H9 (cell line): ENCODE results near the gene NDUFS2. TPM values are rescaled to one million over a fixed set of nuclear protein-coding genes. Genes with fewer than 3 reads are reported as not detected.

Experiments used
- DNase-seq: peaks from one replicate; pipeline ENCODE4 v3.0.0-alpha.2; 2017
- H2AFZ ChIP-seq: one replicate; pipeline ENCODE4 v1.6.1; 2013; ENCODE audit warnings: mild to moderate bottlenecking, low read length, control low read depth, moderate library complexity
- H2AK5ac ChIP-seq: 2 replicates; pipeline ENCODE4 v1.6.1; 2013; ENCODE audit warnings: low read length, control low read depth, mixed read lengths; ENCODE audit not compliant: insufficient read length
- H2BK120ac ChIP-seq: one replicate; pipeline ENCODE4 v1.6.1; 2013; ENCODE audit warnings: low read depth, mild to moderate bottlenecking, low read length, control low read depth, inconsistent platforms; ENCODE audit not compliant: poor library complexity, severe bottlenecking
- H2BK12ac ChIP-seq: 2 replicates; pipeline ENCODE4 v1.6.1; 2013; ENCODE audit warnings: low read length, control low read depth, mixed read lengths, low read depth; ENCODE audit not compliant: insufficient read length
- H2BK15ac ChIP-seq: 2 replicates; pipeline ENCODE4 v1.6.1; 2013; ENCODE audit warnings: low read depth, low read length, control low read depth
- H2BK20ac ChIP-seq: one replicate; pipeline ENCODE4 v1.6.1; 2013; ENCODE audit warnings: low read depth, mild to moderate bottlenecking, low read length, control low read depth, inconsistent platforms; ENCODE audit not compliant: poor library complexity, severe bottlenecking
- H2BK5ac ChIP-seq: 2 replicates; pipeline ENCODE4 v1.6.1; 2013; ENCODE audit warnings: low read length, control low read depth, mixed read lengths; ENCODE audit not compliant: insufficient read length
- H3K14ac ChIP-seq: 2 replicates; pipeline ENCODE4 v1.6.1; 2013; ENCODE audit warnings: low read length, control low read depth; ENCODE audit not compliant: insufficient read depth
- H3K18ac ChIP-seq: 2 replicates; pipeline ENCODE4 v1.6.1; 2013; ENCODE audit warnings: low read depth, mild to moderate bottlenecking, mixed read lengths, low read length, control low read depth; ENCODE audit not compliant: insufficient read length
- H3K23ac ChIP-seq: 2 replicates; pipeline ENCODE4 v1.6.1; 2013; ENCODE audit warnings: low read length, control low read depth, mixed read lengths, low read depth; ENCODE audit not compliant: insufficient read length
- H3K23me2 ChIP-seq: 2 replicates; pipeline ENCODE4 v1.6.1; 2013; ENCODE audit warnings: low read depth, mild to moderate bottlenecking, mixed read lengths, low read length, control low read depth; ENCODE audit not compliant: insufficient read length, poor library complexity, severe bottlenecking
- H3K27ac ChIP-seq: 2 replicates; pipeline ENCODE4 v1.5.1; 2013; ENCODE audit warnings: low read length, control low read depth, mixed read lengths, low read depth; ENCODE audit not compliant: insufficient read length
- H3K27me3 ChIP-seq: 2 replicates; pipeline ENCODE4 v1.6.1; 2013; ENCODE audit warnings: low read length, control low read depth, inconsistent platforms; ENCODE audit not compliant: insufficient read depth
- H3K4ac ChIP-seq: 2 replicates; pipeline ENCODE4 v1.6.1; 2013; ENCODE audit warnings: low read depth, mild to moderate bottlenecking, control low read depth, inconsistent platforms, low read length, moderate library complexity
- H3K4me1 ChIP-seq: 2 replicates; pipeline ENCODE4 v1.6.1; 2013; ENCODE audit warnings: low read length, control low read depth, inconsistent platforms; ENCODE audit not compliant: insufficient read depth
- H3K4me2 ChIP-seq: 2 replicates; pipeline ENCODE4 v1.6.1; 2013; ENCODE audit warnings: low read length, control low read depth, mixed read lengths; ENCODE audit not compliant: insufficient read length, insufficient read depth
- H3K56ac ChIP-seq: 2 replicates; pipeline ENCODE4 v1.6.1; 2013; ENCODE audit warnings: low read depth, mild to moderate bottlenecking, mixed read lengths, low read length, control low read depth; ENCODE audit not compliant: insufficient read length
- H3K79me1 ChIP-seq: 2 replicates; pipeline ENCODE4 v1.6.1; 2013; ENCODE audit warnings: low read depth, mild to moderate bottlenecking, moderate library complexity, low read length, control low read depth, inconsistent platforms; ENCODE audit not compliant: insufficient read depth, poor library complexity, severe bottlenecking
- H3K79me2 ChIP-seq: 2 replicates; pipeline ENCODE4 v1.6.1; 2013; ENCODE audit warnings: low read length, control low read depth, inconsistent platforms; ENCODE audit not compliant: insufficient read depth
- H3K9ac ChIP-seq: 2 replicates; pipeline ENCODE4 v1.6.1; 2013; ENCODE audit warnings: low read length, control low read depth, mixed read lengths; ENCODE audit not compliant: insufficient read length; ENCODE audit errors: extremely low read depth
- H3K9me3 ChIP-seq: one replicate; pipeline ENCODE4 v1.6.1; 2013; ENCODE audit warnings: low read depth, low read length, inconsistent platforms; ENCODE audit not compliant: control insufficient read depth
- H3T11ph ChIP-seq: one replicate; pipeline ENCODE4 v1.6.1; 2013; ENCODE audit warnings: mild to moderate bottlenecking, low read length, control low read depth, inconsistent platforms
- H4K20me1 ChIP-seq: one replicate; pipeline ENCODE4 v1.6.1; 2013; ENCODE audit not compliant: control insufficient read depth, insufficient read length, insufficient read depth
- H4K5ac ChIP-seq: 2 replicates; pipeline ENCODE4 v1.6.1; 2013; ENCODE audit warnings: low read depth, mild to moderate bottlenecking, mixed read lengths, low read length, control low read depth; ENCODE audit not compliant: insufficient read length
- H4K8ac ChIP-seq: replicated peaks from 2 replicates; pipeline ENCODE4 v1.6.1; 2013; ENCODE audit warnings: low read length, control low read depth, mixed read lengths, low read depth; ENCODE audit not compliant: insufficient read length
- H4K91ac ChIP-seq: 2 replicates; pipeline ENCODE4 v1.6.1; 2013; ENCODE audit warnings: low read depth, mild to moderate bottlenecking, moderate library complexity, mixed read lengths, low read length, control low read depth; ENCODE audit not compliant: insufficient read length
- H3K27ac Mint-ChIP-seq, 3 experiments: 2 replicates in 2 of 3; 3 replicates in 1 of 3; pipeline ENCODE4 v1.8.0; 2020 to 2021; ENCODE audit warnings: mixed read lengths in 3 of 3, mild to moderate bottlenecking in 1 of 3, moderate library complexity in 1 of 3
- H3K27me3 Mint-ChIP-seq: 2 replicates; pipeline ENCODE4 v1.8.0; 2021; ENCODE audit warnings: low read depth, mild to moderate bottlenecking, moderate library complexity, mixed read lengths
- H3K36me3 Mint-ChIP-seq, 3 experiments: 2 replicates in 2 of 3; 3 replicates in 1 of 3; pipeline ENCODE4 v1.8.0; 2020 to 2021; ENCODE audit warnings: low read depth in 3 of 3, mixed read lengths in 3 of 3; ENCODE audit not compliant: insufficient read depth in 1 of 3
- H3K4me1 Mint-ChIP-seq, 2 experiments: 2 replicates each; pipeline ENCODE4 v1.8.0; 2020; ENCODE audit warnings: mixed read lengths in 2 of 2
- H3K4me3 Mint-ChIP-seq, 2 experiments: 2 replicates in 1 of 2; 3 replicates in 1 of 2; pipeline ENCODE4 v1.8.0; 2020 to 2021; ENCODE audit warnings: mild to moderate bottlenecking in 2 of 2, mixed read lengths in 2 of 2, moderate library complexity in 1 of 2
- H3K9me3 Mint-ChIP-seq, 2 experiments: 2 replicates in 1 of 2; 3 replicates in 1 of 2; pipeline ENCODE4 v1.8.0; 2020; ENCODE audit warnings: mild to moderate bottlenecking in 2 of 2, mixed read lengths in 2 of 2, moderate library complexity in 1 of 2
- CTCF ChIP-seq: fragments of 200-600 bp; sonication (generic); conservative IDR thresholded peaks from 3 replicates; pipeline ENCODE4 v1.8.0; 2021; ENCODE audit warnings: antibody characterized with exemption, mild to moderate bottlenecking
- WGBS: extraction: QIAGEN DNeasy Blood & Tissue Kit; methylation state at CpG from one replicate; pipeline ENCODE4 v1.1.7; 2013; ENCODE audit warnings: missing lambda C conversion rate, low lambda C conversion rate, mixed read lengths; ENCODE audit not compliant: insufficient read length; ENCODE audit errors: extremely low coverage; 5-methylcytosine and 5-hydroxymethylcytosine counted together
- total RNA-seq: library from RNA; stranded (reverse); gene quantifications from 2 replicates; pipeline ENCODE4 v1.2.1, GENCODE V29; 2021

The NDUFS2 gene
- total RNA-seq, 1 experiment from 2014 or later = 84.5 TPM

GRCh38 chr1:161207173-161207572 lies 5.0 kb downstream of the NDUFS2 start:
- Histone ChIP-seq H4K20me1 (no peaks in the 10 kb centered on the region), H3K18ac (no peak overlapping the region), H2BK20ac (no peak overlapping the region), H2BK5ac (no peak overlapping the region), H4K5ac (no peak overlapping the region), H2BK120ac (no peak overlapping the region), H2BK15ac (no peak overlapping the region), H3K14ac (no peak overlapping the region), H2BK12ac (no peak overlapping the region), H3K23ac (no peak overlapping the region), H3K27ac (no peak overlapping the region), H3K9me3 (no peaks in the 10 kb centered on the region), H3K23me2 (no peaks in the 10 kb centered on the region), H2AFZ (no peak overlapping the region), H2AK5ac (no peak overlapping the region), H3T11ph (no peak overlapping the region), H3K4me1 (peaks cover 2% of the 10 kb centered on the region; the same call in 1 of the 2 replicates), H3K4ac (no peak overlapping the region), H3K56ac (no peak overlapping the region), H4K91ac (no peak overlapping the region), H3K79me2 (no peaks in the 10 kb centered on the region), H3K27me3 (no peaks in the 10 kb centered on the region; the same call in 1 of the 2 replicates), H4K8ac (no peak overlapping the region), H3K4me2 (no peak overlapping the region), H3K9ac (no peak overlapping the region), H3K79me1 (no peaks in the 10 kb centered on the region)
- no peak for TF ChIP-seq CTCF
- Mint-ChIP-seq H3K27ac (no peak overlapping the region), H3K27me3 (no peaks in the 10 kb centered on the region), H3K4me1 (peaks cover 12 to 13% of the 10 kb centered on the region in 2 experiments), H3K9me3 (no peaks in the 10 kb centered on the region), H3K36me3 (peaks cover 32 to 66% (median 65%) of the 10 kb centered on the region in 3 experiments), H3K4me3 (no peak overlapping the region)
- no peak for DNase-seq
- WGBS = no CpG with 5 or more reads among the region's 8 CpGs
